ENCODE results near the gene STX7.

Gene STX7

GRCh38 chr6:132476688-132477087, 36.2 kb downstream of the STX7 start:
- DNase-seq (ENCODE audit: low read depth): no peak

DNA sequence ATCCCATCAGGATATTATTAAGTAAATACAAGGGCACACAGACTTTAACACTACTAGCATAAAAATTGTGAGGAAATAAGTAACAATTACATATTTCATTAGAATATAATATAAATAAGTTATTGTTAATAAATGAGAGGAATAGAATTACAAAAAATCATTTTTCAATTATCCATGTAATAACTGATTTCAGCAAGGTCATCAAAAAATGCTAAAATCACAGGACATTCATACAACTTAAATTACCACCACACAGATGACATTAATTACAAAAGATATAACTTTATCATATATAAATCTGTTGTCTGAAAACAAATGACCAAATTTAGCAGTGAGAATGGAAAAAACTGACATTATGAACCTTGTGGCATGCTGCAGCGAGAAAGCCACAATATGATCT, 37.0 kb downstream of the STX7 start:
- no peak for DNase-seq (ENCODE audit: low read depth)

DNA sequence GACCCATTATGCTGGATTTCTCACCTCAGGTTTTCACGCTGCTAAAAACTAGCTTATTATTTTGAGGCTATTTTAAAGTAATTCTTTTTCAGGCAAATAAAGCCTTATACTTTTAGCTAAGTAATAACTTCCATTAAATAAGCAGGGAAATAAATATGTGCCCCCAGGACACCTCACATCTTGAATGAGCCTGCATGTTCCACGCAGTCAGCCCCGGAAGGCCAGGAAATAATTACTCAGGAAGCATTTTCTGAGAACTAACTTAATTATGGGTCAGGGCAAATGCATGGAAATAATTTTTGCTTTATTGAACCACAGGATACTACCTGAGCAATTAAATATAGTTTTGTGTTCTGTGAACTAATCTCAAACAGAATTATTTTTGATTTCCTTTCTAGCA, 41.1 kb downstream of the STX7 start:
- no peak for DNase-seq (ENCODE audit: low read depth)

GRCh38 chr6:132466952-132467351, 46.0 kb downstream of the STX7 start:
- DNase-seq (ENCODE audit: low read depth): peak; percentile 53

DNA sequence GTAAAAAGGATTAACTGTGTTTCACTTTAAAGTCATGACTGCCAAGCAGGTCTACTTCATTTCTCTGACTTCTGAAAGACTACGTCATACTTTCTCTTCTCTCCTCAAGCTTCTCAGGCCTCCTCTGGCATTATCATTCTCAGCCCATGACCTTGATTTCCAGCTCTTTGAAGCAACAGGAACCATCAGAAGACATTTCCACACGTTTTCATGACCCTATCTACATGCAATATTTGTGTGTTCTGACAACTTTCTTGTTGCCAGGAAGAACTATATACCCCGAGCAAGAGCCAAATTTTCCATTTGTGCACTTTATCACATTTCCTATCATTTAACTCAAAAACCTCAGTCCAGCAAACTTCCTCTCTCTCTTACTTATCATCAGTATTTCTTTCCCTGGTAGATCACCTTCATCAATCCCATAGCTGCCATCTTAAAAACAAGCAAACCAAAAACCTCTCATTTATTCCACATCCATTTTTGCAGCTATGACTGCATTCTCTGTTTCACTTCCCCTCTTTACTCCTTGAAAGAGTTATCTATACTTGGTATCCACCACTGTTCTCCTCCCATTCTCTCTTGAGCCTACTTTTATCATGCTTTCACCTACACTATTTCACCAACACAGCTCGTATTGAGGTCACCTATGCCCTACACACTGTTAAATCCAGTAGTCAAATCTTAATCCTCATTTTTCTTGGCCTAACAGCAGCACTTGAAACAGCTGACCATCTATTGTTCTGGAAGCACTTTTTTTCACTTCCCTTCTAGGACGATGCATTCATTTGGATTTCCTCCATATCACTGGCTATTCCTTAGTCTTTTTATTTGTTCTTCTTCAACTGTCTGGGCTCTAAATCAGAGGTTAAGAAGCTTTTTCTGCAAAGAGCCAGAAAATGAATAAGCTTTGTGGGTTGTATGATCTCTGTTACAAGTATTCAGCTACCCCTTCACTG, 47.1 kb downstream of the STX7 start:
- no peak for DNase-seq (ENCODE audit: low read depth)

GRCh38 chr6:132464538-132465256, 48.2 kb downstream of the STX7 start:
- DNase-seq (ENCODE audit: low read depth): no peak

DNA sequence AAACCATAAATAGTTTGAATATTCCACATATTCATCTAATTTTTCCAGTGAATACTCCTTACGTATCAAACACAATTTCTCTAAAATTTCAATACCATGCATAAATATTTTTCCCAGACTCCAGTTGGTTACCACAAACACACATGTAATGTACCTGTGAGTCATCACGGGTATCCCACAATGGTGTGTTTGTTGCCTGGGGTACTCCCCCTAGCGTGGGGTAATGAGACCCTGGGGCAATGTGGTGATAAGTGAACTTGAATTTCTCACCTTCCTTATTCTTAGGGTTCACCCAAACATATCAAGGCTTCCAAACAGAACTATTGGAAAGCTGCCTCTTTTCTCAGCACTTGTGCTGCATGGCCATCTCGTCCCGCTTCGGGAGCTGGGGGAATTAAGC, 51.0 kb downstream of the STX7 start:
- no peak for DNase-seq (ENCODE audit: low read depth)

- DNase-seq (ENCODE audit: low read depth): no peak
Measured at GRCh38 chr6:132459605-132459952, 53.3 kb downstream of the STX7 start.

- DNase-seq (ENCODE audit: low read depth): no peak
Measured at GRCh38 chr6:132458887-132459604, 53.9 kb downstream of the STX7 start.

DNA sequence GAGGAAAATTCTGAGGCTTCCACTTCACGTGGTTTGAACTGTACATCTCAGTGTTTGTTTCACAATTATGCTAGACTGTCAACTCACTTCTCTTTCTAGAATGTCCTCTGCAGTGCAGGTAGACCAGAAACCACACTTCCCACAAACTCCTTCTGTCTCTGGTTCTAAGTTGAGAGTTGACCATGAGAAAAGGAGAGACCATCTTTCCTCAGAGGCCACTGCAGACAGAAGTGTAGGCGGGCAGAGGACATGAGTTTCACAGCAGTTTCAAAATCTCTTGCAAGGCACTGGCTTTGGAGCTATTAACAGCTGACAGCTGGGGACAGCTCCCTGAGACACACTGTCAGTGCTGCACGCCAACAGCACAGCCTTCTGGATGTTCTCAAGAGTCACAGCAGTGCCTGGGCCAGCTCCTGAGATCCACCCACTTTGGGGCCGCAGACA, 56.2 kb downstream of the STX7 start:
- no peak for DNase-seq (ENCODE audit: low read depth)

DNA sequence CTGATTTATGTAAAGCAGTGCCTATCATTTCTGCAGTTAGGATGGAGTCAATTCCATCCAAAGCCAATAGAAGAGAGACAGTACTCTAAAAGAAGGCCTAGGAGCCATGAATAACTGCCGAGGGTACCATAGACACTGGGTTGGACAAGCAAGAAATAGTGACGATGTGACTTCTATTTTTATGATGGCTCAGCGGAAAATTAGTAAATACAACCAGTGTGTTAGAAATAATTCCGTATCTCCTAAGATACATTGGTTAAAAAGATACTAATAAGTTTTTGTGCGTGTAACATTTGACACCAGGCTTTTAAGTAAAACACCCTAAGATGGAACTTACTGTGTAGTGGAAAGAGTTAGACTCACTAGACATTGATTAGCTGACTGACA, 66.1 kb downstream of the STX7 start:
- no peak for DNase-seq (ENCODE audit: low read depth)

- DNase-seq (ENCODE audit: low read depth): no peak
Measured at GRCh38 chr6:132446141-132446854, 66.6 kb downstream of the STX7 start.

DNA sequence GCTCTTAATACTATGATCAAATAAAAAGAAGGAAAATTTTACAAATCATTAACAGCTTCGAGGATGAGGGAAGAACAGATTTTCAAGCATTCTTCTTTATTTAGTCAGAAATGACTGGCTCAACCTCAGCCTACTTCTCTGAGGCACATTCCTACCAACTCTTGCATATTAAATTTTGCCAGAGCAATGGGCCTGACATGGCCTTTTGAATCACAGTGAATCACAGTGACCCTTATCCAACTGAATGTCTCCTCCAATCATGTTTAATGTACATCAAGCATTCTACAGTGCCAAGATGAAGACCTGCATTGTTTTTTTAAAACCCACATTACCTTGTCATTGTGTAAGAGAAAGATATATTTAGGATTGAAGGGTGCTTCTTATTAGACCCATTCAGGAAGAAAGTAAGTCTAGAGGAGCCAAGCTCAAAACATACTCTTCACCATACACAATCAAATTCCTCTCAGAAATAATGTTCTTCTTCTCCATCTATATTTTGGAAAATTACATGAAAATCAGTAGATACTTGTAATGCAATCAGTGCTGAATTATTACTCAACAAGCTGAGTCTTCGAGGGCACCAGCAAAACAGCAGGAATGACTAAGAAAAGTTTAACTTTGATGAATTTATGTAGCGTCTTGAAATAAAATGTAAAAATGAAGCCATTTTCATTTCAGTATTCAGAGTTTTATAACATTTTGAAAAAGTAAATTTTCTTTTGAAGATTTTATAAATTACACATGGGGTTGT, 67.5 kb downstream of the STX7 start:
- DNase-seq (ENCODE audit: low read depth): peak; percentile 77

- DNase-seq (ENCODE audit: low read depth): peak; percentile 74
Measured at GRCh38 chr6:132443206-132443605, 69.7 kb downstream of the STX7 start.

DNA sequence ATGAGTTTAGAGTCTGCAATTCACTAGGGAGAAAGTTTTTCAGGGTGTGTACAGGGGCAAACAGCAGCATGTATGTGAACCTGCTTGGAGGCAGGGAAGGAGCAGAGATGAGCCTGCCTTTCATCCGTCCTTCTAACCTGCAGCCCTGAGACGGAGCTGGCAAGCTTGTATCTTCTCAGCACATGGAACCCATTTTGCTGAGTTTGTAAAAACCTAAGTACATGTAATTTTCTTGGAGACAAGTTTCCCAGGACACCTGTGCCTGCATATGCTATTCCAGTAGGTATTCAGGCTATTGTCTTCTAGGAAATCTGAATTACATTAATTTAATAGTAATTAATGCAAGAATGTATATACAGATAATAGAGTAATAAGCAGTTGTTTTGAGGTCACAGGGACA, 82.8 kb downstream of the STX7 start:
- no peak for DNase-seq (ENCODE audit: low read depth)

DNA sequence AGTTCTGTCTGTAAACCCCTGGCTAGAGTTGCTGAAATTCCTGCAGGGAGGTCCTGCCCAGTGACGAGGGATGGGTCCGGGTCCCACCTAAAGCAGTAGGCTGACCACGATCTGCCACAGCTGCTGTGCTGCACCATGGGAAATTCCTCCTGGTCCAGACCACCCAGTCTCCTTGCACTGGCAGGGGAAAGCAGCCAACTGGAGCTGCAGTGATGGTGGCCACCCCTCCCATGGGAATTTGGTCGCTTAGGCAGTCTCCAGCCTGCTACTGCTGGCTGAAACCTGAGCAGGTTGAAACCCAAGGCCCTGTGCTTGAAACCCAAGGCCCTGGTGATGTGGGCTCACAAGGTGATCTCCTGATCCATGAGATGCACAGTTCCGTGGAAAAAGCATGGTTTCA, 87.7 kb downstream of the STX7 start:
- DNase-seq (ENCODE audit: low read depth): no peak

- DNase-seq (ENCODE audit: low read depth): no peak
Measured at GRCh38 chr6:132423839-132424238, 89.1 kb downstream of the STX7 start.

DNA sequence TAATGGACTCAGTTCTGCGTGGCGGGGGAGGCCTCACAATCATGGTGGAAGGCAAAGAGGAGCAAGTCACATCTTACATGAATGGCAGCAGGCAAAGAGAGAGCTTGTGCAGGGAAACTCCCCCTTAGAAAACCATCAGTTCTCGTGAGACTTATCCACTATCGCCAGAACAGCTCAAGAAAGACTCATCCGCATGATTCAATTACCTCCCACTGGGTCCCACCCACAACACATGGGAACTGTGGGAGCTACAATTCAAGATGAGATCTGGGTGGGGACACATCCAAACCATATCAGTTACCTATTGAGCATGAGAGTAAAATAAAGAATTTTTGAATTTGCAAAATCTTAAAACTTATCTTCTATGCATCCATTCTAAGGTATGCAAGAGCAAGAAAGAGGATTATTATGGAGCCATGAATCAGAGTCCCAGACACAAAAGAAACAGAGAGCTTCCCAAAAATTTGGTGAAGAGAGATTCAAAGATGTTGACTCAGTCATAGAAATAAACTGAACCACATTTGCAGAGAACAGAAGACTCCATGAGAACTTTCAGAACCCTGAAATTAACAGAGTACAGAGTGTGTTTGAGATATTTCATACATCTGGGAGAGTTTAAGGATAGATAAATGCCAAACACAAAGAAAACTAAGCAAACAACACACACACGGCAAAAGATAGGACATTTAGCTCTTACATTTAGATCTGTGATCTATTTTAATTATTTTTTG, 94.5 kb downstream of the STX7 start:
- DNase-seq (ENCODE audit: low read depth): no peak

GRCh38 chr6:132414761-132415160, 98.2 kb downstream of the STX7 start:
- DNase-seq (ENCODE audit: low read depth): no peak

GRCh38 chr6:132414322-132414721, 98.6 kb downstream of the STX7 start:
- DNase-seq (ENCODE audit: low read depth): no peak

- DNase-seq (ENCODE audit: low read depth): no peak
Measured at GRCh38 chr6:132413499-132413802, 99.5 kb downstream of the STX7 start.

Data from GM04503 (cell line).